Progenitor cell of endocrine pancreas (in vitro differentiated cells): ENCODE results near the gene KDM4B. TPM values are rescaled to one million over a fixed set of nuclear protein-coding genes. Genes with fewer than 3 reads are reported as not detected.

Experiments used
- DNase-seq: peaks from one replicate; pipeline ENCODE4 v3.0.0; 2021; ENCODE audit warnings: low spot score; ENCODE audit not compliant: unreplicated experiment
- H3K27ac Mint-ChIP-seq: 2 replicates; pipeline ENCODE4 v1.8.0; 2021; ENCODE audit warnings: mild to moderate bottlenecking, moderate library complexity, mixed read lengths
- H3K27me3 Mint-ChIP-seq: 2 replicates; pipeline ENCODE4 v1.8.0; 2021; ENCODE audit warnings: mixed read lengths
- H3K36me3 Mint-ChIP-seq: 2 replicates; pipeline ENCODE4 v1.8.0; 2022; ENCODE audit warnings: mixed read lengths; ENCODE audit not compliant: insufficient read depth
- H3K4me1 Mint-ChIP-seq: 2 replicates; pipeline ENCODE4 v1.8.0; 2021; ENCODE audit warnings: low read depth, mixed read lengths
- H3K4me3 Mint-ChIP-seq: 2 replicates; pipeline ENCODE4 v1.8.0; 2021; ENCODE audit warnings: low read depth, mild to moderate bottlenecking, moderate library complexity, mixed read lengths
- H3K9me3 Mint-ChIP-seq: 2 replicates; pipeline ENCODE4 v1.8.0; 2021; ENCODE audit warnings: low read depth, mixed read lengths
- total RNA-seq: library from RNA; stranded (reverse); gene quantifications from 2 replicates; pipeline ENCODE4 v1.2.1, GENCODE V29; 2021
- TF ChIP-seq, protein P1 (sequence below): fragments of 200-600 bp; sonication (generic); IDR thresholded peaks from one replicate; pipeline ENCODE4 v1.5.0; 2021; ENCODE audit warnings: antibody characterized with exemption, mild to moderate bottlenecking; ENCODE audit not compliant: unreplicated experiment

Gene KDM4B
- total RNA-seq, 1 donor from 2014 or later: 59.6 TPM

DNA sequence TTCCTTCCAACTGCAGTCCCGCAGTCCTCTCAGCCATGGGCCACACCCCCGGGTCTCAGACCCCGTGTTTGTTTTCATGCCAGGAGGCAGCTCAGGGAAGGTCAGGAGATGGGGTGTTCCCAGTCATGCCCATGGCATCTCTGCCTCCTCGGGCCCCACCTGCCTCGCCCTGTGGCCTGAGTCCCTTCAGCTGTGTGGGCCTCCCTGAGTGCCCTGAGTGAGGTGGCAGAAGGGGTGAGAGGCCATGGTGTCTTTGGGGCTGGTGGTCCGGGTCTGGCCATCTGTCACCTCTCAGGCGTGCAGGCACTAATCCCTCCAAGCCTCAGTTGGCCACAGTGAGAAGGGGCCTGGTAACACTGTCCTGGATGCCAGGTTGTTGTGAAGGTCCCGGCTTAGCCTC is 10.9 kb upstream of the KDM4B start:
- DNase-seq: no peak
- H3K4me3 Mint-ChIP-seq: no peak overlapping the region
- no peaks in the 10 kb centered on the region for H3K4me1 Mint-ChIP-seq
- H3K9me3 Mint-ChIP-seq: no peaks in the 10 kb centered on the region
- H3K36me3 Mint-ChIP-seq: peaks cover 14% of the 10 kb centered on the region
- H3K27me3 Mint-ChIP-seq: no peaks in the 10 kb centered on the region
- TF ChIP-seq, protein P1, sequence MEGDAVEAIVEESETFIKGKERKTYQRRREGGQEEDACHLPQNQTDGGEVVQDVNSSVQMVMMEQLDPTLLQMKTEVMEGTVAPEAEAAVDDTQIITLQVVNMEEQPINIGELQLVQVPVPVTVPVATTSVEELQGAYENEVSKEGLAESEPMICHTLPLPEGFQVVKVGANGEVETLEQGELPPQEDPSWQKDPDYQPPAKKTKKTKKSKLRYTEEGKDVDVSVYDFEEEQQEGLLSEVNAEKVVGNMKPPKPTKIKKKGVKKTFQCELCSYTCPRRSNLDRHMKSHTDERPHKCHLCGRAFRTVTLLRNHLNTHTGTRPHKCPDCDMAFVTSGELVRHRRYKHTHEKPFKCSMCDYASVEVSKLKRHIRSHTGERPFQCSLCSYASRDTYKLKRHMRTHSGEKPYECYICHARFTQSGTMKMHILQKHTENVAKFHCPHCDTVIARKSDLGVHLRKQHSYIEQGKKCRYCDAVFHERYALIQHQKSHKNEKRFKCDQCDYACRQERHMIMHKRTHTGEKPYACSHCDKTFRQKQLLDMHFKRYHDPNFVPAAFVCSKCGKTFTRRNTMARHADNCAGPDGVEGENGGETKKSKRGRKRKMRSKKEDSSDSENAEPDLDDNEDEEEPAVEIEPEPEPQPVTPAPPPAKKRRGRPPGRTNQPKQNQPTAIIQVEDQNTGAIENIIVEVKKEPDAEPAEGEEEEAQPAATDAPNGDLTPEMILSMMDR: no peak
- H3K27ac Mint-ChIP-seq: no peak overlapping the region

GRCh38 chr19:4962085-4962619 is 6.8 kb upstream of the KDM4B start:
- TF ChIP-seq, protein P1: no peak
- no peak overlapping the region for H3K27ac Mint-ChIP-seq
- H3K36me3 Mint-ChIP-seq: peaks cover 11% of the 10 kb centered on the region
- H3K27me3 Mint-ChIP-seq: no peaks in the 10 kb centered on the region
- no peaks in the 10 kb centered on the region for H3K9me3 Mint-ChIP-seq
- H3K4me3 Mint-ChIP-seq: no peak overlapping the region
- DNase-seq: no peak
- no peaks in the 10 kb centered on the region for H3K4me1 Mint-ChIP-seq

DNA sequence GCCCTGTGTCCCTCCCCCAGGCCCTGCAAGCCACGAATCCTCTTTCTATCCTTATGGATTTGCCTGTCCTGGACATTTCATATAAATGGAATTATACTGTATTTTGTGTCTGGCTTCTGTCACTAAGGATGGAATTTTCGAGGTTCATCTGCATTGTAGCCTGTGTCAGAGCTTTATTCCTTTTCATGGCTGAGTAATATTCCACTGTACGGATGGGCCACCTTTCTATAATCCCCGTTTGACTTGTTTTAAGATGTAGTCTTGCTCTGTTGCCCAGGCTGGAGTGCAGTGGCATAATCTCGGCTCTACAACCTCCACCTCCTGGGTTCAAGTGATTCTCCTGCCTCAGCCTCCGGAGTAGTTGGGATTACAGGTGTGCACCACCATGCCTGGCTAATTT is 3.9 kb upstream of the KDM4B start:
- Mint-ChIP-seq H3K27ac (peak overlapping the region; percentile 67), H3K4me3 (no peak overlapping the region), H3K36me3 (peaks cover 11% of the 10 kb centered on the region), H3K27me3 (no peaks in the 10 kb centered on the region), H3K9me3 (no peaks in the 10 kb centered on the region), H3K4me1 (peaks cover 4% of the 10 kb centered on the region)
- TF ChIP-seq, protein P1: no peak
- DNase-seq: no peak

- H3K4me3 Mint-ChIP-seq: no peak overlapping the region
- peaks cover 11% of the 10 kb centered on the region for H3K36me3 Mint-ChIP-seq
- no peak for DNase-seq
- no peaks in the 10 kb centered on the region for H3K9me3 Mint-ChIP-seq
- TF ChIP-seq, protein P1: no peak
- H3K27me3 Mint-ChIP-seq: no peaks in the 10 kb centered on the region
- no peak overlapping the region for H3K27ac Mint-ChIP-seq
- H3K4me1 Mint-ChIP-seq: peaks cover 19% of the 10 kb centered on the region
These were observed 2.3 kb upstream of the KDM4B start for GRCh38 chr19:4966591-4966990.

DNA sequence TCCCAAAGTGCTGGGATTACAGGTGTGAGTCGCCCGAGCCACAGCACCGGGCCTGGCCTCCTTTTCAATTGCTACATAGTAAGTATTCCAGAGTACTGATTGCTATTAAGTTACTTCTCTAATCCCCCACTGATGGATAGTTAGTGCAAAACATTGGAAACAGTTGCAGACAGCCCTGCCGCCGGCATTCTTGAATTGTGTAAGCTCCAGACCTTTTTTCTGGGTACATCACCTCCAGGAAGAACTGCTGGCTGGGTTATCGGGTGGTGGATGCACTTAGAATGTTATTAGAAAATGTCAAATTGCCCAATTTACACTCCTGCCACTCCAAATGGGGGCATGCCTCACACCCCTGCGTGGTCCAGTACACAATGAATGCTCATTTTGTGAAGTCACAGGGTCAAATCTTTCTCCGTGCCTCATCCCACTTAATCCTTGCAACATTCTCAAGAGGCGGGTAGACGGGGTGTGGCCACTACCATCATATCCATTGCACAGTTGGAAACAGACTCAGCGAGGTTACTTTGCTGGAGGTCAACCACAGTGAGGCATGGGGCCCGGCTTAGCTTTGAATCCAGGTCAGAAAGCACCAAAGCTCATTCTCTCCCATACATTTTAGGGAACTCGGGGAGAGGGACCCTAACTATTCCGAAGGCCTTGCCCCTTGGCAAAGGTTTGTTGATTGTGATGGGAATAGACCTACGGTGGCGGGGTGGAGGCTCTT is 1.0 kb upstream of the KDM4B start:
- Mint-ChIP-seq H3K4me3 (no peak overlapping the region), H3K27ac (no peak overlapping the region), H3K4me1 (peaks cover 20% of the 10 kb centered on the region), H3K27me3 (no peaks in the 10 kb centered on the region), H3K36me3 (peaks cover 7% of the 10 kb centered on the region), H3K9me3 (no peaks in the 10 kb centered on the region)
- TF ChIP-seq, protein P1: no peak
- no peak for DNase-seq
